ENCODE measurements around the gene ZNF608.

- TF ChIP-seq POLR2A (IDR thresholded peaks at IDR 0.05) = no peak
- no peak for TF ChIP-seq CTCF (IDR thresholded peaks at IDR 0.05)
Measured at GRCh38 chr5:124771761-124772160, 25.3 kb upstream of the ZNF608 start.

Measured in testis (tissue), 2 donors.